ENCODE data around the gene IFITM5. TPM values are rescaled to one million over a fixed set of nuclear protein-coding genes. Genes with fewer than 3 reads are reported as not detected.
A peak's percentile ranks its signal among the peaks of the same experiment; 100 is the strongest.
"Not testable (repeated sequence)": the region's sequence is repeated elsewhere in the genome, so short reads cannot be mapped to it uniquely, and the experiment has no call there.

The IFITM5 gene
- total RNA-seq, 1 experiment from 2014 or later, result not detected

DNA sequence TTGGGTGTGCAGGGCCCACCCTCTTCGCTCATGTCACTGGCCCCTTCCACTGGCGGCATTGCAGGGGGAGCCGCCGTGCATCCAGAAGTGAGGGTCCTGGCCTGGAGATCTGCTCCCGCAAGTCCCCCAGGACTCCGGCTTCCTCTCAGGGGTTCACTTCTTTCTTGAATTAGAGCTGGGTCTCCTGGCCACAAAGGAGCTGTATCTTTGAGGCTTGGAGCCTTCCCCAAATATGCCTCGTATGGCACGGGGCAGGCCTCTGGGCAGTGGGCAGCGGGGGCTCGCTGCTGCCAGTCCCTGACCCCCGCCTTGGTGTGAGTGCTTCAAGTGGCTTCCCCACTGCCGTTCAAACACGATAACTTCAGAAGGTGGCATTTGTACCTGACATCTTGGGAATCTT lies 28.7 kb upstream of the IFITM5 start:
- DNase-seq (ENCODE audit: low read depth), result no peak

- DNase-seq (ENCODE audit: low read depth), result no peak
Observed at GRCh38 chr11:327581-327923, 28.2 kb upstream of the IFITM5 start.

DNA sequence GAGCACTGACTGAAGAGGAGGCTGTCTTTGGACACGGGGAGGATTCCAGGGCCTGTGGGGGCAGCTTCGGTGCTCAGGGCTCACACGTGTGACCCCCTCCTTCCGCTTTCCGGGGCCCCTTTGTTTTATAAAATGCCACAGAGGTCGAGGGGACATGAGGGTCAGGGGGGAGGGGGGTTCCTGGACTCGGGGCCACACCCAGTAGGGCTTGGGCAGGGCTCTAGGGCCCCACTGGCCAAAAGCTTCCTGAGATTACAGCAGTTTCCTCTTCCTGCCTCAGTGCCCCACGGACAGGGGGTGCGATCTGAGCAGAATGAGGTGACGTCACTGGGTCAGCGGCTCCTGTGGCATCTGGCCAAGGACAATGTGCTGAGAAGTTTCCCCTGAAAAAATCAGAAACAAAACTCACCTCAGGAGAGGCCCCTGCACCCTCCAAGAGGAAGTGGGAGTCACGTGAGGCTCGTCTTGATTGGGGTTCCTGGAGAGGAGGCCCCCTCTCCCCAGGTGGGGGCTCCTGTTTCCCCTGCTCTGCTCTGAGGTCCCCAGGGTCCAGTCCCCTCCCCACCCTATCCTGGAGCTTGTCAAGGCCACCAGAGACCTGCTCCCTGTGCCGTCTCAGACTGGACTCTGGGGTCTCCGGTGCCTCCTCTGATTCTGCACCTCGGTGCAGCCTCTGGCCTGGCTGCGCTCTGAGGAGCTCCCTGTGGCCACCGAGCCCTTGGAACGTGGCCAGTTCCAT lies 27.7 kb upstream of the IFITM5 start:
- DNase-seq (ENCODE audit: low read depth), result no peak

DNA sequence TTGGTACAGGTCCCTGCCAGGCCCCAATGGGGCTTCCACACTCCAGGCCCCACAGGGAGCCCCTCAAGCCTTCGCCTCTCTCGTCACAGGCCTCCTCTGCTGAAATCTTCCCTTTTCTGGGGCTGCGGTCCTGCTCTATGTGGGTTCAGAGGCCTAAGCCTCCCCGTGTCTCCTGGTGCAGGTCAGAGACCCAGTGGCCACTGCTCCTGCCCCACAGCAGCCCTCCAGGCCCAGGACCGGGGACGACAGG lies 27.2 kb upstream of the IFITM5 start:
- no peak for DNase-seq (ENCODE audit: low read depth)

DNA sequence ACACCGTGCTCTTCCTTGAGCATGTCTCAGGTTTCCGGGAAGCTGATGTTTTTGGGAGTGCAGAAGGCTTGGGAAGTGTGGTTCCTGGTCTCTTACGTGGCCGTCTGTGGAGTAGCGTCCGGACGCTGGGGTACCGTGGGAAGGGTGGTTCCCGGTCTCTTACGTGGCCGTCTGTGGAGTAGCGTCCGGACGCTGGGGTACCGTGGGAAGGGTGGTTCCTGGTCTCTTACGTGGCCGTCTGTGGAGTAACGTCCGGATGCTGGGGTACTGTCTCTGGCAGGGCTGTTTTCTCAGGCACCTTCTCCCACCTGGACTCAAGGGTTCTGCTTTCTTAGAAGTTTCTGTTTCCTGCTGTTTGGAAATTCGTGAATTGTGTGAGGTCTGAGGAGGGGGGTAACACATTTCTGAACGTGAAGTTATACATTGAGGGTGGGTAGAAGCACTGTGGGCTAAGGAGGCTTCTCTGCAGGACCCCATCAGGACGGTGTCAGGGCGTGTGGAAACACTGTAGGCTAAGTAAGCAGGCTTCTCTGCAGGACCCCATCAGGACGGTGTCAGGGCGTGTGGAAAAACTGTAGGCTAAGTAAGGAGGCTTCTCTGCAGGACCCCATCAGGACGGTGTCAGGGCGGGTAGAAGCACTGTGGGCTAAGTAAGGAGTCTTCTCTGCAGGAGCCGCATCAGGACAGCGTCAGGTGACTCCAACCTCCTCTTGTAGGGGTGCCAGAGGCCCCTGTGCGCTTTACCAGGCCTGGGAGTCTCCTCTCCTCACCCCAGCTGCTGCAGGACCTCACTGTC lies 26.7 kb upstream of the IFITM5 start:
- DNase-seq (ENCODE audit: low read depth), result no peak

- not testable (repeated sequence) for DNase-seq (ENCODE audit: low read depth)
Observed at GRCh38 chr11:324593-325517, 25.5 kb upstream of the IFITM5 start.

DNA sequence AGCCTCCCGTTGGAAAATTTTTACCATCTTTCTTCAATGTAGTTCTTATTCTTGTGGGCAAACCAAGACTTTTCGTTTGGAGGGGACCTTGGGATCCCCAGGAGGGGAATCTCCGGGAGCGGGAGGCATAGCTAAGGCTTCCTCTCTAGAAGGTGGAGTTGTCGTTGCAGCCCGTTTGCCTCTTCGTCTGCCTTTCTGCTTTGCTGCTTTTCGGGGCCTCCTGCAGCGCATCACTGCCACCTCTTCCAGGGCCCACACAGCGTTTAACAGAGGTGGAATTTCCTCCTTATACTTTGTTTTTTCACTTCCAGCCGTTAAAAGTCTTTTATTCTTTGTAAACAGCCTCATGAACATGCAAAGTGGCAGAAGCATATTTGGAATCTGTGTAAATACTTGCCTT lies 24.8 kb upstream of the IFITM5 start:
- no peak for DNase-seq (ENCODE audit: low read depth)

DNA sequence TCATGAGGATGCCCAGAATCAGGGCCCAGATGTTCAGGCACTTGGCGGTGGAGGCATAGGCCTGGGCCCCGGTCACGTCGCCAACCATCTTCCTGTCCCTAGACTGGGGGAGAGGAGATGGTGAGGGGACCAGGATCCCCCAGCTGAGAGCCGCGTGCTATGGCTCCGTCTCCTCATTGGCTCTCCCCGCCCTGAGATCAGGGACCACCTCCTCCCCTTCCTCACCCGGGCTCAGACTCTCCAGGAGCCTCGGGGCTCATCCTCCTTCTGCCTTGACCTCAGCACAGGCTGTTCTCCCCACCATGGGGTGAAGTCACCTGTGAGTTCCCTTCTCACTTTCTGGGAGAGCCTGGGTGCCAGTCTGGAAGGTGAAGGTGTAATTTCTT lies 20.6 kb upstream of the IFITM5 start:
- not testable (repeated sequence) for DNase-seq (ENCODE audit: low read depth)

DNA sequence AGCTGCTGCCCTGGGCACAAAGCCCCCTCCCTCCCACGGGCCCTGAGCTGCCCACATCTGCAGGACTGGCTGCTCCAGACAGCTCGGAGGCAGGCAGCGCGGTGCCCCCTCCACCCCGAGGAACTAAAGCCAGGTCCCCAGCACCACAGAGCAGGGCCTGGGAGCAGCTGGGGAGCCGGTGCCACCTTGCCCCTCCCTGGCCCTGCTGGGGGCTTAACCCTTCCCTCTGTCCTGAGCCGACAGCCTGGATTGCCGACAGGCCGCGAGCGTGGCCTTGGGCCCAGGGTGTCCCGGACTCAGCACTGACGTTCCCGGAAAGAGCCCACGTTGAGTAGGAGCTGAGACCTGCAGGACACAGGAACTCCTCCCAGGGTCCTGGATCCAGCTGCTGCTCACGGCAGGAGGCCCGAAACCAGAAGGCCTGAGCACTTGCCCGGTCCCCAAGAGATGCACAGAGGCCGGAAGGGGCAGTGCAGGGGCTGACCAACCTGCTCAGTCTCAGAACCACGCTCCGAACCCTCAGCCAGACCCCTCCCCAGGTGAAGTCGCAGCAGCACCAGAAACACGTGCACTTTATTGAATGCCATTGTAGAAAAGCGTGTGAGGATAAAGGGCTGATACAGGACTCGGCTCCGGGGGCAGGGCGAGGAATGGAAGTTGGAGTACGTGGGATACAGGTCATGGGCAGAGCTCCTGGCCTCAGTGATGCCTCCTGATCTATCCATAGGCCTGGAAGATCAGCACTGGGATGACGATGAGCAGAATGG lies 20.0 kb upstream of the IFITM5 start:
- peak; percentile 22 for DNase-seq (ENCODE audit: low read depth)

- not testable (repeated sequence) for DNase-seq (ENCODE audit: low read depth)
Observed at GRCh38 chr11:318405-319120, 19.2 kb upstream of the IFITM5 start.

DNA sequence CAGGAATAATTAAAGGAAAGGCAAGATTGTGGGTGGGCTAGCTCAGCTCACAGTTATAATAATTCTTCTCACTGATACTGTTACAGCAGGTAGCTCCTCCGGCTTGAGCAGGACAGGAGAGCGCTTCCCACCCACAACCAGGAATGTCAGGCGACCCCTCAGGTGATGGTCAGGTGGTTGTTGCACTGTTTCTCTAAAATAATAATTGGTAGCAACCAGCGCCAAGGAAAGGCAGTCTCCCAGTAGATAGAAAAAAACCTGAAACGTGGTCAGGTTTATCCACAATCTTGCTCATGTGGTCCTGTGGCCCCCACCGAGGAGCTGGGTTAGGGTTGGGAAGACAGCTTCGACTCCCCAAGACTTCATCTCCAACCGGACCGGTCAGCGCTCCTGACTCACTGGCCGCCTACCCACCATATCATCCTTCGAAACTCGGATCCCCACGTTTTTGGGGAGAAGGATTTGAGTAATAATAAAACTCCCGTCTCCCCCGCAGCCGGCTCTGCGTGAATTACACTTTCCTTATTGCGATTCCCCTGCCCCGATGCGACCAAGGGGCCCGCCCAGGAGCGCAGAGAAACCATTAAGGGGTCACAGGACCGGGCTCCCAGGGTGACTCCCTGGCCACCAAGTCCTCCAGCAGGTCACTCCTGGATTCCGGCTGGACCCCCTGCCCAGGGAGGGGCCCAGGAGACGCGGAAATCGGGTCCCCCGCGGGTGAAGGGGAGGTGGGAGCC lies 18.5 kb upstream of the IFITM5 start:
- not testable (repeated sequence) for DNase-seq (ENCODE audit: low read depth)

- DNase-seq (ENCODE audit: low read depth), result no peak
Observed at GRCh38 chr11:316891-317301, 17.6 kb upstream of the IFITM5 start.

- DNase-seq (ENCODE audit: low read depth), result no peak
Observed at GRCh38 chr11:316031-316701, 16.8 kb upstream of the IFITM5 start.

- DNase-seq (ENCODE audit: low read depth), result no peak
Observed at GRCh38 chr11:315516-315994, 16.2 kb upstream of the IFITM5 start.

GRCh38 chr11:315051-315481 lies 15.7 kb upstream of the IFITM5 start:
- no peak for DNase-seq (ENCODE audit: low read depth)

GRCh38 chr11:314554-314875 lies 15.2 kb upstream of the IFITM5 start:
- DNase-seq (ENCODE audit: low read depth), result not testable (repeated sequence)

DNA sequence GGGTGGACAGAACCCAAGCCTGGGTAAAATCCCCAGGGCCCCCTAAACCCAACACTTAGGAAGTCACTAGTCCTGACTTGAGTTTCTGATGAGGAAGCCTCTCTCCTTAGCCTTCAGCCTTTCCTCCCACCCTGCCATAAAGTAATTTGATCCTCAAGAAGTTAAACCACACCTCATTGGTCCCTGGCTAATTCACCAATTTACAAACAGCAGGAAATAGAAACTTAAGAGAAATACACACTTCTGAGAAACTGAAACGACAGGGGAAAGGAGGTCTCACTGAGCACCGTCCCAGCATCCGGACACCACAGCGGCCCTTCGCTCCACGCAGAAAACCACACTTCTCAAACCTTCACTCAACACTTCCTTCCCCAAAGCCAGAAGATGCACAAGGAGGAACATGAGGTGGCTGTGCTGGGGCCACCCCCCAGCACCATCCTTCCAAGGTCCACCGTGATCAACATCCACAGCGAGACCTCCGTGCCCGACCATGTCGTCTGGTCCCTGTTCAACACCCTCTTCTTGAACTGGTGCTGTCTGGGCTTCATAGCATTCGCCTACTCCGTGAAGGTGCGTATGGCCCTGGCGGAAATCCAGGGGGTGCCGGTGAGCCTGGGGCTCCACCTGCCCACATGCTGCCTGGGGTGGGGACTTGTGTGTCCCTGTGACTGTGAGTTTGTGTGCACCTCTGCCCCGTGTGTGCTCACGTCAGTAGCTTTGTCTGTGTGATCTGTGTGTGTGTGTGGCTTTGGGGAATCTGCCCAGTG lies 14.6 kb upstream of the IFITM5 start, which contains the start of gene IFITM1:
TSS of gene IFITM1 (plus strand) at position 254 of the 767 bp plus-strand sequence. CDS start at position 385, 131 bp downstream.
- DNase-seq (ENCODE audit: low read depth), result no peak

DNA sequence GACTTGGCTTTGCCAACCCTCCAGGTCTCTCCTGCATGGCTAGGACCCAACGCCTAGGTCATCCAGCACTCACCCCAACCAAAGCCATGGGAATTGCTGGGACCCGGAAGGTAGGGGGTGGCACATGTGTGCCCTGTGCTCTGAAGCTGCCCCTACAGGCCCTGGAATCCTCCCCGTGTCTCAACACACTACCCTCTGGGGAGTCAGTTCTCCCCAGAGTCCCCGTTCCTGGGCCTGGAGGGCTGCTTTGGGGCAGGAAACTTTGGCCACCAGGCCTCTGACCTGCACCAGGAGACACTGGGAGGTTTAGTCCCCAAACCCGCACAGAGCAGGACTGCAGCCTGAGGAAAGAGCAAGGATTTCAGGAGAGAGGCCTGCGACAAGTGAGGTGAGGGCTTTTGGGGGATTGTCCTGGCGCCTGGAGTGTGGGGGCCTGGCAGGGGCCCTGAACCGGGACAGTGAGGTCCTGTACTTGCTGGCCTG lies 14.0 kb upstream of the IFITM5 start:
- DNase-seq (ENCODE audit: low read depth), result no peak

All from LHCN-M2 (cell line).